EL (cell line): ENCODE measurements around the gene CCSAP.
"Not testable (repeated sequence)": the region's sequence is repeated elsewhere in the genome, so short reads cannot be mapped to it uniquely, and the experiment has no call there.

Experiments
- DNase-seq: peaks from one replicate; pipeline ENCODE4 v3.0.0-alpha.2; 2016

CCSAP gene

GRCh38 chr1:229364207-229365065 is 21.6 kb upstream of the CCSAP start:
- DNase-seq: no peak

- no peak for DNase-seq
Measured at GRCh38 chr1:229363723-229364122, 20.9 kb upstream of the CCSAP start.

- no peak for DNase-seq
Measured at GRCh38 chr1:229360420-229360819, 17.6 kb upstream of the CCSAP start.

GRCh38 chr1:229355661-229356060 is 12.8 kb upstream of the CCSAP start:
- no peak for DNase-seq

GRCh38 chr1:229354226-229354625 is 11.4 kb upstream of the CCSAP start:
- DNase-seq: no peak

- DNase-seq: no peak
Measured at GRCh38 chr1:229352975-229353374, 10.1 kb upstream of the CCSAP start.

GRCh38 chr1:229349463-229350385 is 6.9 kb upstream of the CCSAP start:
- DNase-seq: no peak

GRCh38 chr1:229347528-229347927 is 4.7 kb upstream of the CCSAP start:
- DNase-seq: no peak

GRCh38 chr1:229344937-229345684 is 2.3 kb upstream of the CCSAP start:
- DNase-seq: peak; percentile 55

- DNase-seq: no peak
Measured at GRCh38 chr1:229344139-229344538, 1.3 kb upstream of the CCSAP start.

- peak; percentile 78 for DNase-seq
Measured at GRCh38 chr1:229341774-229342655, 832 bp downstream of the CCSAP start.

GRCh38 chr1:229340496-229340895 is 2.4 kb downstream of the CCSAP start:
- DNase-seq: no peak

- DNase-seq: no peak
Measured at GRCh38 chr1:229339520-229339919, 3.3 kb downstream of the CCSAP start.

GRCh38 chr1:229339086-229339485 is 3.8 kb downstream of the CCSAP start:
- no peak for DNase-seq

- DNase-seq: no peak
Measured at GRCh38 chr1:229336345-229336744, 6.5 kb downstream of the CCSAP start.

- DNase-seq: peak; percentile 42
Measured at GRCh38 chr1:229334716-229335115, 8.1 kb downstream of the CCSAP start.

GRCh38 chr1:229334269-229334668 is 8.6 kb downstream of the CCSAP start:
- no peak for DNase-seq

- DNase-seq: no peak
Measured at GRCh38 chr1:229328598-229329362, 14.1 kb downstream of the CCSAP start.

- DNase-seq: not testable (repeated sequence)
Measured at GRCh38 chr1:229327765-229328164, 15.1 kb downstream of the CCSAP start.

GRCh38 chr1:229326601-229327000 is 16.2 kb downstream of the CCSAP start:
- no peak for DNase-seq

- DNase-seq: no peak
Measured at GRCh38 chr1:229325853-229326487, 16.9 kb downstream of the CCSAP start.
